Body of pancreas (tissue), 4 donors: ENCODE results near the gene SCN4A.
"Not testable (repeated sequence)": the region's sequence is repeated elsewhere in the genome, so short reads cannot be mapped to it uniquely, and the experiment has no call there.

Experiments
- CTCF ChIP-seq, 7 experiments: fragments of 450-650 bp in 4 of 7; fragments of 200-600 bp in 3 of 7; sonication (generic) in 3 of 7; IDR thresholded peaks; one replicate each; pipeline ENCODE4 v1.5.1; 2016 to 2019; ENCODE audit warnings: antibody characterized with exemption in 7 of 7
- POLR2A ChIP-seq, 3 donors: fragments of 450-650 bp; IDR thresholded peaks; one replicate each; pipeline ENCODE4 v1.6.1; 2016; ENCODE audit warnings: antibody characterized with exemption in 3 of 3, mild to moderate bottlenecking in 2 of 3

- not testable (repeated sequence) for TF ChIP-seq CTCF, POLR2A (IDR thresholded peaks at IDR 0.05)
These were observed 77.9 kb downstream of the SCN4A start for GRCh38 chr17:63894821-63895220.
